ENCODE data around the gene EGFL8. TPM values are rescaled to one million over a fixed set of nuclear protein-coding genes. Genes with fewer than 3 reads are reported as not detected.

Gene EGFL8
- total and polyA plus RNA-seq, 9 of the 15 experiments (the other 6 are each of a cell fraction or from before 2014, with no cell fraction given): 2.2 to 47.4 (median 14.2) TPM

DNA sequence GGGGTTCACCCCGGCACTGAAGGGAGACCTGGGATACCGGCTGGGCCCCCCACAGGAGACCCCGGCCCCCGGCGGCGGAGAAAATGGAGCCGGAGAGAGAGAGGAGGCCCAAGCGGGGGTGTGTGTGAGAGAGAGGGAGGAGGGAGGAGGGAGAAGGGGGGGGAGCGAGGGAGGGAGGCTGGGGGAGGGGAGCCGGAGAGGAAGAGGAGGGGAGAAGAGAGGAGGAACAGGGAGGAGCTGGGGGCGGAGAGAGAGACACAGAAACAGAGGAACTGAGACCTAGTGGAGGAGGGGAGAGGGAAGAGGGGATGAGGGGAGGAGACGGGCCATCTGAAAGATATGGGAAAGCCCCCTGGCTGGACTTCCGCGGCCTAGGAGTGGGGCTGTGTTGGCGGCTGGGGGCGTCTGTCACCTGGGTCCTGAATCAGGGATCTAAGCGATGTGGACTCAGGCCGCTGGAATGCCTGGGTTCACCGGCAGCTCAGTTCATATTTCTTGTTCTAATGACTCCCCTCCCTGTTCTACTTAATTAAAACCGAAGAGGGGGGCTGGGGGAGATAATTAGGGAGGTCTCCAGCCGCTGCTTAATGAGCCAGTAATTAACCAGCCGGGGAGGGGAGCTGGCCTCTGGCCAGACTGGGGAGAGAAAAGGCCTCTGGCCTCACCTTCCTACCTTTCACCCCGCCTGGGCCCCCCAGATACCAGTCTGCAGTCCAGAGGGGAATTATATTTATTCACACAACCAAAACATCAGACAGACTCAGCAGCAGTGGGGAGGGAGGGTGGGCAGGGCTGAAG lies 25.9 kb downstream of the EGFL8 start, which contains the start of gene PBX2 (continued):
- TF ChIP-seq OTX1 (CRISPR knock-in tag; IDR thresholded peaks at IDR 0.05) (peak; percentile 97), LEF1 (IDR thresholded peaks at IDR 0.05) (peak; percentile 76), RFX1 (IDR thresholded peaks at IDR 0.05) (no peak), HDAC8 (tag; IDR thresholded peaks at IDR 0.05) (no peak), BHLHE40 (IDR thresholded peaks at IDR 0.05; ENCODE audit: low read length) (no peak), ZNF764 (CRISPR knock-in tag; IDR thresholded peaks at IDR 0.05; ENCODE audit: low read depth) (no peak), PHF20 (IDR thresholded peaks at IDR 0.05; ENCODE audit: partially characterized antibody) (no peak), NEUROD1 (IDR thresholded peaks at IDR 0.05; ENCODE audit: borderline replicate concordance, low read depth, low read length, partially characterized antibody) (no peak), MTA2 (IDR thresholded peaks at IDR 0.05; ENCODE audit: low read depth) (peak; percentile 63), NELFE (IDR thresholded peaks at IDR 0.05; ENCODE audit: insufficient read depth, insufficient read length) (no peak), RHOXF2B (CRISPR knock-in tag; conservative IDR thresholded peaks at IDR 0.05) (0 out of 2 replicates have a peak, but pooled peaks have one; percentile 9), MTA1 (IDR thresholded peaks at IDR 0.05; ENCODE audit: borderline replicate concordance) (peak; percentile 94), POLR2H (tag; IDR thresholded peaks at IDR 0.05; ENCODE audit: low read depth) (no peak), ZNF175 (CRISPR knock-in tag; IDR thresholded peaks at IDR 0.05; ENCODE audit: low read depth) (no peak), DDX20 (tag; IDR thresholded peaks at IDR 0.05; ENCODE audit: low read depth) (no peak), ZNF134 (CRISPR knock-in tag; conservative IDR thresholded peaks at IDR 0.05) (no peak)
- TF ChIP-seq, protein P1, sequence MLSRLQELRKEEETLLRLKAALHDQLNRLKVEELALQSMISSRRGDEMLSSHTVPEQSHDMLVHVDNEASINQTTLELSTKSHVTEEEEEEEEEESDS (CRISPR knock-in tag; IDR thresholded peaks at IDR 0.05): no peak
- TF ChIP-seq, protein P2, sequence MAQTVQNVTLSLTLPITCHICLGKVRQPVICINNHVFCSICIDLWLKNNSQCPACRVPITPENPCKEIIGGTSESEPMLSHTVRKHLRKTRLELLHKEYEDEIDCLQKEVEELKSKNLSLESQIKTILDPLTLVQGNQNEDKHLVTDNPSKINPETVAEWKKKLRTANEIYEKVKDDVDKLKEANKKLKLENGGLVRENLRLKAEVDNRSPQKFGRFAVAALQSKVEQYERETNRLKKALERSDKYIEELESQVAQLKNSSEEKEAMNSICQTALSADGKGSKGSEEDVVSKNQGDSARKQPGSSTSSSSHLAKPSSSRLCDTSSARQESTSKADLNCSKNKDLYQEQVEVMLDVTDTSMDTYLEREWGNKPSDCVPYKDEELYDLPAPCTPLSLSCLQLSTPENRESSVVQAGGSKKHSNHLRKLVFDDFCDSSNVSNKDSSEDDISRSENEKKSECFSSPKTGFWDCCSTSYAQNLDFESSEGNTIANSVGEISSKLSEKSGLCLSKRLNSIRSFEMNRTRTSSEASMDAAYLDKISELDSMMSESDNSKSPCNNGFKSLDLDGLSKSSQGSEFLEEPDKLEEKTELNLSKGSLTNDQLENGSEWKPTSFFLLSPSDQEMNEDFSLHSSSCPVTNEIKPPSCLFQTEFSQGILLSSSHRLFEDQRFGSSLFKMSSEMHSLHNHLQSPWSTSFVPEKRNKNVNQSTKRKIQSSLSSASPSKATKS (CRISPR knock-in tag; IDR thresholded peaks at IDR 0.05): no peak
- TF ChIP-seq, protein P3, sequence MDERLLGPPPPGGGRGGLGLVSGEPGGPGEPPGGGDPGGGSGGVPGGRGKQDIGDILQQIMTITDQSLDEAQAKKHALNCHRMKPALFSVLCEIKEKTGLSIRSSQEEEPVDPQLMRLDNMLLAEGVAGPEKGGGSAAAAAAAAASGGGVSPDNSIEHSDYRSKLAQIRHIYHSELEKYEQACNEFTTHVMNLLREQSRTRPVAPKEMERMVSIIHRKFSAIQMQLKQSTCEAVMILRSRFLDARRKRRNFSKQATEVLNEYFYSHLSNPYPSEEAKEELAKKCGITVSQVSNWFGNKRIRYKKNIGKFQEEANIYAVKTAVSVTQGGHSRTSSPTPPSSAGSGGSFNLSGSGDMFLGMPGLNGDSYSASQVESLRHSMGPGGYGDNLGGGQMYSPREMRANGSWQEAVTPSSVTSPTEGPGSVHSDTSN (CRISPR knock-in tag; IDR thresholded peaks at IDR 0.05; ENCODE audit: low read depth): no peak
- TF ChIP-seq, protein P3 (tag; conservative IDR thresholded peaks at IDR 0.05; ENCODE audit: low read depth): no peak
- TF ChIP-seq, protein P4, sequence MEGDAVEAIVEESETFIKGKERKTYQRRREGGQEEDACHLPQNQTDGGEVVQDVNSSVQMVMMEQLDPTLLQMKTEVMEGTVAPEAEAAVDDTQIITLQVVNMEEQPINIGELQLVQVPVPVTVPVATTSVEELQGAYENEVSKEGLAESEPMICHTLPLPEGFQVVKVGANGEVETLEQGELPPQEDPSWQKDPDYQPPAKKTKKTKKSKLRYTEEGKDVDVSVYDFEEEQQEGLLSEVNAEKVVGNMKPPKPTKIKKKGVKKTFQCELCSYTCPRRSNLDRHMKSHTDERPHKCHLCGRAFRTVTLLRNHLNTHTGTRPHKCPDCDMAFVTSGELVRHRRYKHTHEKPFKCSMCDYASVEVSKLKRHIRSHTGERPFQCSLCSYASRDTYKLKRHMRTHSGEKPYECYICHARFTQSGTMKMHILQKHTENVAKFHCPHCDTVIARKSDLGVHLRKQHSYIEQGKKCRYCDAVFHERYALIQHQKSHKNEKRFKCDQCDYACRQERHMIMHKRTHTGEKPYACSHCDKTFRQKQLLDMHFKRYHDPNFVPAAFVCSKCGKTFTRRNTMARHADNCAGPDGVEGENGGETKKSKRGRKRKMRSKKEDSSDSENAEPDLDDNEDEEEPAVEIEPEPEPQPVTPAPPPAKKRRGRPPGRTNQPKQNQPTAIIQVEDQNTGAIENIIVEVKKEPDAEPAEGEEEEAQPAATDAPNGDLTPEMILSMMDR (IDR thresholded peaks at IDR 0.05 in 2 of 3, conservative IDR thresholded peaks at IDR 0.05 in 1 of 3; ENCODE audit: insufficient read depth in 2 of 3, low read depth in 1 of 3, low read length in 3 of 3): no peak
- TF ChIP-seq, protein P5, sequence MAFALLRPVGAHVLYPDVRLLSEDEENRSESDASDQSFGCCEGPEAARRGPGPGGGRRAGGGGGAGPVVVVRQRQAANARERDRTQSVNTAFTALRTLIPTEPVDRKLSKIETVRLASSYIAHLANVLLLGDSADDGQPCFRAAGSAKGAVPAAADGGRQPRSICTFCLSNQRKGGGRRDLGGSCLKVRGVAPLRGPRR (CRISPR knock-in tag; IDR thresholded peaks at IDR 0.05): no peak

Measured in K562 (cell line).